SU-DHL-6 (cell line): ENCODE measurements around the gene CRTAC1.

Experiments used
- EZH2phosphoT487 ChIP-seq: fragments of 200-600 bp; sonication (generic), shearing (Covaris generic); conservative IDR thresholded peaks from 2 replicates; pipeline ENCODE4 v1.6.1; 2018; ENCODE audit warnings: mild to moderate bottlenecking, antibody characterized with exemption, low read length, moderate library complexity, mixed read lengths
- TF ChIP-seq, protein P1 (sequence below): fragments of 200-600 bp; sonication (generic); IDR thresholded peaks from one replicate; pipeline ENCODE4 v1.5.1; 2017; ENCODE audit warnings: antibody characterized with exemption, mild to moderate bottlenecking, low read length, moderate library complexity; ENCODE audit not compliant: insufficient read depth, poor library complexity, severe bottlenecking

DNA sequence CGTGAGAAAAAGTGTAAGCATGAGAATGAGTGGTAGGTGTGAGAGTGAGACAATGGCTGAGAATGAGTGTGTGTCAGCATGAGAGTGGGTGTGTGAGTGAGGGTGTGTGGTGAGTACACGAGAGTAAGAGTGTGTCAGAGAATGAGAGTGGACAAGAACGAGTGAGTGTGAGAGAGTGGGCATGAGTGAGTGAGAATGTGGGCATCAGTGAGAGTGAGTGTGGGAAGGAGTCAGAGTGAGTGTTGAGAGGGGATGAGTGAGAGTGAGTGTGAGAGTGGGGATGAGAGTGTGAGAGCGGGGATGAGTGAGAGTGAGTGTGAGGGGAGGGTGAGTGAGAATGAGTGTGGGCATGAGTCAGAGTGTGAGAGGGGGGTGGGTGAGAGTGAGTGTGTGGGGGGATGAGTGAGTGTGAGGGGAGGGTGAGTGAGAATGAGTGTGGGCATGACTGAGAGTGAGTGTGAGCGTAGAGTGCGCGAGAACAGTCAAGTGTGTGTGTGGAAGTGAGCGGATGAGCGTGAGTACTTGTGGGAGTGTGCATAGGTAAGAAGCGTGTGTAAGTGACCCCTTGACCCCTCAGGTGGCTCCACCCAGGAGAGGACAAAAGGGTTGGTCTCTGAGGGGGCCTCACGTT, 105.0 kb downstream of the CRTAC1 start:
- TF ChIP-seq, protein P1, sequence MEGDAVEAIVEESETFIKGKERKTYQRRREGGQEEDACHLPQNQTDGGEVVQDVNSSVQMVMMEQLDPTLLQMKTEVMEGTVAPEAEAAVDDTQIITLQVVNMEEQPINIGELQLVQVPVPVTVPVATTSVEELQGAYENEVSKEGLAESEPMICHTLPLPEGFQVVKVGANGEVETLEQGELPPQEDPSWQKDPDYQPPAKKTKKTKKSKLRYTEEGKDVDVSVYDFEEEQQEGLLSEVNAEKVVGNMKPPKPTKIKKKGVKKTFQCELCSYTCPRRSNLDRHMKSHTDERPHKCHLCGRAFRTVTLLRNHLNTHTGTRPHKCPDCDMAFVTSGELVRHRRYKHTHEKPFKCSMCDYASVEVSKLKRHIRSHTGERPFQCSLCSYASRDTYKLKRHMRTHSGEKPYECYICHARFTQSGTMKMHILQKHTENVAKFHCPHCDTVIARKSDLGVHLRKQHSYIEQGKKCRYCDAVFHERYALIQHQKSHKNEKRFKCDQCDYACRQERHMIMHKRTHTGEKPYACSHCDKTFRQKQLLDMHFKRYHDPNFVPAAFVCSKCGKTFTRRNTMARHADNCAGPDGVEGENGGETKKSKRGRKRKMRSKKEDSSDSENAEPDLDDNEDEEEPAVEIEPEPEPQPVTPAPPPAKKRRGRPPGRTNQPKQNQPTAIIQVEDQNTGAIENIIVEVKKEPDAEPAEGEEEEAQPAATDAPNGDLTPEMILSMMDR, result no peak
- TF ChIP-seq EZH2phosphoT487, result no peak
